Measurements from ENCODE around the gene LYPD6B.
"Not testable (repeated sequence)": the region's sequence is repeated elsewhere in the genome, so short reads cannot be mapped to it uniquely, and the experiment has no call there.

LYPD6B gene

GRCh38 chr2:149223472-149224095 is 185.1 kb downstream of the LYPD6B start:
- H3K27ac ChIP-seq = no peak overlapping the region
- TF ChIP-seq CTCF (conservative IDR thresholded peaks at IDR 0.05) (no peak), ZFX (IDR thresholded peaks at IDR 0.05) (no peak)

- H3K27ac ChIP-seq = no peak overlapping the region
- TF ChIP-seq ZFX (IDR thresholded peaks at IDR 0.05) = no peak
- TF ChIP-seq CTCF (conservative IDR thresholded peaks at IDR 0.05) = no peak
These were observed 186.0 kb downstream of the LYPD6B start for GRCh38 chr2:149224543-149224942.

GRCh38 chr2:149225446-149225845 is 186.9 kb downstream of the LYPD6B start:
- H3K27ac ChIP-seq = no peak overlapping the region
- TF ChIP-seq CTCF (conservative IDR thresholded peaks at IDR 0.05) (no peak), ZFX (IDR thresholded peaks at IDR 0.05) (no peak)

- no peak overlapping the region for H3K27ac ChIP-seq
- TF ChIP-seq ZFX (IDR thresholded peaks at IDR 0.05) = no peak
These were observed 188.3 kb downstream of the LYPD6B start for GRCh38 chr2:149226790-149227189.

- H3K27ac ChIP-seq = no peak overlapping the region
- TF ChIP-seq ZFX (IDR thresholded peaks at IDR 0.05) (no peak), CTCF (conservative IDR thresholded peaks at IDR 0.05) (no peak)
These were observed 197.4 kb downstream of the LYPD6B start for GRCh38 chr2:149235816-149236375.

- no peak for TF ChIP-seq ZFX (IDR thresholded peaks at IDR 0.05)
- TF ChIP-seq CTCF (conservative IDR thresholded peaks at IDR 0.05) = no peak
- H3K27ac ChIP-seq = no peak overlapping the region
These were observed 197.9 kb downstream of the LYPD6B start for GRCh38 chr2:149236410-149236809.

GRCh38 chr2:149246186-149246585 is 207.7 kb downstream of the LYPD6B start:
- TF ChIP-seq ZFX (IDR thresholded peaks at IDR 0.05) = no peak
- TF ChIP-seq CTCF (conservative IDR thresholded peaks at IDR 0.05) = no peak
- no peak overlapping the region for H3K27ac ChIP-seq

GRCh38 chr2:149251436-149251835 is 212.9 kb downstream of the LYPD6B start:
- not testable (repeated sequence) for H3K27ac ChIP-seq

GRCh38 chr2:149256877-149257276 is 218.4 kb downstream of the LYPD6B start:
- H3K27ac ChIP-seq = not testable (repeated sequence)

Data from C4-2B (cell line).